ENCODE data around the gene ENDOG.
A peak's percentile ranks its signal among the peaks of the same experiment; 100 is the strongest.
"Not testable (repeated sequence)": the region's sequence is repeated elsewhere in the genome, so short reads cannot be mapped to it uniquely, and the experiment has no call there.

The ENDOG gene

DNA sequence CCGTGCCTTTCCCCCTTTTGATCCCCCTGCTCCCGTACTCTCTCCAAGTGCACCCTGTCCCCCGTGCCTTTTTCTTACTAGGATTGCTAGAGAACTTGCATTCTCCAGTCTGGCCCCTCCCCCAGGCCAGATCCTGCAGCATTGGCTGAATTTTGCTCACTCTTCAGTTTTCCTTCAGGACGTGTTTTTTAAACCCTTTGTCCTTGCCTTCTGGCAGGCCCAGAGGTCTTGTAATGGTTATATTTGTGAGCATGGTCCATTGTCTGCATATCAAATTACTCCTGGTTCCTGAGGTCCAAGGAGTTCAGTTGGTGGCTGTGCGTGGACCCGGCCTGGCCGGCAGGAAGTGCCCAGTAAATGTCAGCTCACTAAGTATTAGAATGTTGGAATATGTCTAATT, 30.6 kb upstream of the ENDOG start:
- no peak for DNase-seq (ENCODE audit: low spot score)

DNA sequence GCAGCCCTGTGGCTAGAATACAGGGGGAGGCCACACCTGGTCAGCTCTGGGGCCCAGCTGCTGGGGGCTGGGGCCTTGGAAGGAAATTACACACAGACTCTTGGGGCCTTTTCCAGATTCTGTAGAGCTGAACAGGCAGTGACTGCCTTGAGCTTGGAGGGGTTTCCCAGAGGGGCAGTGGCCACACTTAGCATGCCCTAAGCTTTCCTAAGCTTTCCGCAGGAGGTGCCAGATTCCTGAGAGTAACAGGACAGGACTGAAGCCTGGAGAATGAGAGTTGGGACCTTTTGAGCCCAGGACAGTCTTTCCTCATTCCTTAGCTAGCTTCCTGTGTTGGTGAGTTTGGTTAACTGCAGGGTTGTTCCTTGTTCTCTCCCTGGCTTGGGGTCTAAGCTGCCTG, 29.9 kb upstream of the ENDOG start:
- peaks cover 16% of the 10 kb centered on the region for H3K36me3 Mint-ChIP-seq (ENCODE audit: low read depth)
- peaks cover 14% of the 10 kb centered on the region for H3K4me1 Mint-ChIP-seq (ENCODE audit: low read depth)
- H3K27ac Mint-ChIP-seq = peak overlapping the region; percentile 52
- H3K27me3 Mint-ChIP-seq (ENCODE audit: low read depth) = no peaks in the 10 kb centered on the region
- peak overlapping the region; percentile 97 for H3K4me3 Mint-ChIP-seq
- H3K9me3 Mint-ChIP-seq = no peaks in the 10 kb centered on the region
- DNase-seq (ENCODE audit: low spot score) = no peak

More for the DNA sequence above, 30.6 kb upstream of the ENDOG start:
- H3K9me3 Mint-ChIP-seq = no peaks in the 10 kb centered on the region
- H3K36me3 Mint-ChIP-seq (ENCODE audit: low read depth) = peaks cover 9% of the 10 kb centered on the region
- H3K27me3 Mint-ChIP-seq (ENCODE audit: low read depth) = no peaks in the 10 kb centered on the region
- H3K4me1 Mint-ChIP-seq (ENCODE audit: low read depth) = peaks cover 14% of the 10 kb centered on the region
- peak overlapping the region; percentile 93 for H3K27ac Mint-ChIP-seq
- peak overlapping the region; percentile 97 for H3K4me3 Mint-ChIP-seq

DNA sequence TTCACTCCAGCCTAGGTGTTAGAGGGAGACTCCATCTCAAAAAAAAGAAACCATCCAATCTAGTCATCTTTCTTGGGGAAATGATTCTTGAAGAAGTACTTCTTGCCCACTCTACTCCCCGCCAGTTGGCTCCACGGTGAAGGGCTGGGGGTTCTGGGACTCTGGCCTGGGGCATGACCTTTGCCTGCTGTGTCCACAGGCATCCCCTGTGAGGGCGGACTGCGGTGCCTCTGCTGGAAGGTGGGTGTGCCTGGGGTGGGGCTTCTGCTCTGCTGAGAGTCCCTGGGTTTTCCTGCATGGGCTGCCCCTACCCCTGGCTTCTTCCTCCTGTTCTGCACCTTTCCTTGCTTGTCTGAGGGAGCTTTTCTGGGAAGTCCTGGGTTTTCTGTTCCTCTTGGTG, 27.8 kb upstream of the ENDOG start:
- Mint-ChIP-seq H3K27me3 (ENCODE audit: low read depth) (no peaks in the 10 kb centered on the region), H3K36me3 (ENCODE audit: low read depth) (peaks cover 19% of the 10 kb centered on the region), H3K27ac (no peak overlapping the region), H3K9me3 (no peaks in the 10 kb centered on the region), H3K4me1 (ENCODE audit: low read depth) (peaks cover 14% of the 10 kb centered on the region), H3K4me3 (no peak overlapping the region)
- no peak for DNase-seq (ENCODE audit: low spot score)

DNA sequence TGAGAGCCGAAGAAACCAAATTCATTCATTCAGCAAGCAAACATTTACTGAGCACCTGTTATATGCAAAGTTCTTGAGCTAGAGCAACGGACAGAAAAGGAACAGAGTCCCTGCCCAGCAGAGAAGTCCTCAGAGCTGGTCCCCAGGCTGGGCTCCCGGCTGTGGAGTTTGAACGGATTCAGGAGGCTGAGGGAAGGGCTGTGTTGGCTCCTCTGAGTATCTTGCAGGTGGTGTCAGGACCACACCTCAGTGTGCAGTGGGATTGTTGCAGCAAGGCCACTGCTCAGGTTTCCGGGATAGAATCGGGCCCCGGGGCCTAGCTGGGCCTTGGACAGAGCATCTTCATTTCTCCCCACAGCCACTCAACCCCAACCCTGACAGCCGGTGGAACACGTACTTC, 26.2 kb upstream of the ENDOG start:
- H3K27me3 Mint-ChIP-seq (ENCODE audit: low read depth) = no peaks in the 10 kb centered on the region
- DNase-seq (ENCODE audit: low spot score) = no peak
- H3K4me1 Mint-ChIP-seq (ENCODE audit: low read depth) = peaks cover 11% of the 10 kb centered on the region
- H3K4me3 Mint-ChIP-seq = no peak overlapping the region
- H3K36me3 Mint-ChIP-seq (ENCODE audit: low read depth) = peaks cover 21% of the 10 kb centered on the region
- H3K27ac Mint-ChIP-seq = no peak overlapping the region
- H3K9me3 Mint-ChIP-seq = no peaks in the 10 kb centered on the region

DNA sequence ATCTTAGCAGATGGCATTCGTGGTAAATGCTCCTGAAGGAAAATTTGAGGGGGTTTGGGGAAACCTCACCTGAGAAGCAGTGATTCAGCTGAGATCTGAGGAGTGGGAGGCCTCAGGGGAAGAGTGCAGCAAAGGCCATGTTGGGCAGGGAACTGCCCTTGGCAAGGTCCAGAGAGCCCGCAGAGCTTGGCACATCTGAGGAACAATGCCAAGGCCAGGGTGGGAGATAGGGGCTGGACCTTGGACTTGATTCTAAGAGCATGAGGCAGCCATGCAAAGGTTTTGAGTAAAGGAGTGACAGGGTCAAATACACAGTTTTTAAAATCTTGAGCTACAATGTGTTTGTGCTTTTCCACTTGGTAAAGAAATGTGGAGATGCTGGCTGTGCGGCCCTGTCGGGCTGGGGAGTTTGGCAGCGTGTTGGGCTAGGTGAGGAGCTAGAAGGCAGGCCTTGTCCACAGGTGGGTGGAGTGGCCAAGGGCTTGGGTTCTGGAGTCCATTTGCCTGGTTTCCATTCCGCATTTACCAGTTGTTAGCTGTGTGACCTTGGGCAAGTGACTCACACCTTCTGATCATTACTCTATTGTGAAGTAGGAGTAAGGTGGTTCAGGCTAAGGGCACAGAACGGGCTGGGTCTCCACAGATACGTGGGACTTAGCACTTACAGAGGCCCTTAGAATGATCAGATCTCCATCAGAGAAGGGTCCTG, 25.2 kb upstream of the ENDOG start:
- DNase-seq (ENCODE audit: low spot score) = no peak
- Mint-ChIP-seq H3K36me3 (ENCODE audit: low read depth) (peaks cover 25% of the 10 kb centered on the region), H3K9me3 (no peaks in the 10 kb centered on the region), H3K27me3 (ENCODE audit: low read depth) (no peaks in the 10 kb centered on the region), H3K4me3 (no peak overlapping the region), H3K27ac (peak overlapping the region; percentile 31), H3K4me1 (ENCODE audit: low read depth) (peaks cover 7% of the 10 kb centered on the region)

DNA sequence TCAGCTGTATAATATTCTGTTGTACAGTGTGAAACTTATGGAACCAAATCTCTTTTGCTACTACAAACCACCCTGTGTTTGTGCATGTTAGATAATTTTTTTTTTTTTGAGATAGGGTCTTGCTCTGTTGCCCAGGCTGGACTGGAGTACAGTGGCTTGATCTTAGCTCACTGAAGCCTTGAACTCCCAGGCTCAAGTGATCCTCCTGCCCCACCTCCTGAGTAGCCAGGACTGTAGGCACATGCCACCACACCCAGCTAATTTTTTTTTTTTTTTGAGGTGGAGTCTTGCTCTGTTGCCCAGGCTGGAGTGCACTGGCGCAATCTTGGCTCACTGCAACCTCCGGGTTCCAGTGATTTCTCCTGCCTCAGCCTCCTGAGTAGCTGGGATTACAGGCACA, 23.3 kb upstream of the ENDOG start:
- H3K9me3 Mint-ChIP-seq; DNase-seq (ENCODE audit: low spot score); H3K4me1 Mint-ChIP-seq (ENCODE audit: low read depth); H3K27me3 Mint-ChIP-seq (ENCODE audit: low read depth); H3K4me3 Mint-ChIP-seq; H3K27ac Mint-ChIP-seq: not testable (repeated sequence)
- H3K36me3 Mint-ChIP-seq (ENCODE audit: low read depth) = peaks cover 32% of the 10 kb centered on the region

DNA sequence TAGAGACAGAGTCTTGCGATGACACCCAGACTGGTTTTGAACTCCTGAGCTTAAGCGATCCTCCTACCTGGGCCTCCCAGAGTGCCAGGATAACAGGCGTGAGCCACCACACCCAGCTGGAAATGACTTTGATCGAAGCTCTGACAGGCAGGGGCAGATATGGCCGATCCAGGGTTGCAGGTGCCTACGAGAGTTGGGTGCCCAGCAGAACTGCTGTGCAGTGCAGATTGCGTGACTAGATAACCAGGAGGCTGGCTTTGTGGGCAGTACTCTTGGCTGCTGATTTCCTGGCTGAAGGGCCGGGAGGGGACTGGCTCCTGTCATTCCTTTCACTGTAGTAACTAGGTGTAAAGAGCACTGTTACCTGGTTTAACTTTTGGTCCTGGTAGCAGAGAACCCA, 19.4 kb upstream of the ENDOG start:
- Mint-ChIP-seq H3K27me3 (ENCODE audit: low read depth) (no peaks in the 10 kb centered on the region), H3K27ac (no peak overlapping the region), H3K4me3 (no peak overlapping the region), H3K4me1 (ENCODE audit: low read depth) (peaks cover 1% of the 10 kb centered on the region), H3K9me3 (no peaks in the 10 kb centered on the region), H3K36me3 (ENCODE audit: low read depth) (peaks cover 35% of the 10 kb centered on the region)
- DNase-seq (ENCODE audit: low spot score) = no peak

DNA sequence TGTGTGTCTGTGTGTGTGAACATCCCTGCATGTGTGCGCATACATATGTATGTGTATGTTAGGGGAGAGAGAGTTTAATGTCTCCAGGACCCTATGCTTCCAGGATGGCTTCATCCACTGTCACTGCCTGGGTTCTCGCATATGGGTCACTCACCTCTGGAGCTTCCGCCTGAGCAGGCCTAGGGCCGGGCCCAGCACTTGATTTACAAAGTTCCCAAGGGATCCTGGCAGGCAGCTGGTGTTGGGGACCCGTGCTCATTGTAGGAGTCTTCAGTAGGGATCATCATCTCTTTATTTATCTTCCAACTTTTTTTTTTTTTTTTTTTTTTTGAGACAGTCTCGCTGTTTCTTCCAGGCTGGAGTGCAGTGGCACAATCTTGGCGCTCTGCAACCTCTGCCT, 18.2 kb upstream of the ENDOG start:
- no peak overlapping the region for H3K4me3 Mint-ChIP-seq
- H3K36me3 Mint-ChIP-seq (ENCODE audit: low read depth) = peaks cover 35% of the 10 kb centered on the region
- H3K27me3 Mint-ChIP-seq (ENCODE audit: low read depth) = no peaks in the 10 kb centered on the region
- peaks cover 1% of the 10 kb centered on the region for H3K4me1 Mint-ChIP-seq (ENCODE audit: low read depth)
- H3K9me3 Mint-ChIP-seq = no peaks in the 10 kb centered on the region
- no peak for DNase-seq (ENCODE audit: low spot score)
- H3K27ac Mint-ChIP-seq = no peak overlapping the region

DNA sequence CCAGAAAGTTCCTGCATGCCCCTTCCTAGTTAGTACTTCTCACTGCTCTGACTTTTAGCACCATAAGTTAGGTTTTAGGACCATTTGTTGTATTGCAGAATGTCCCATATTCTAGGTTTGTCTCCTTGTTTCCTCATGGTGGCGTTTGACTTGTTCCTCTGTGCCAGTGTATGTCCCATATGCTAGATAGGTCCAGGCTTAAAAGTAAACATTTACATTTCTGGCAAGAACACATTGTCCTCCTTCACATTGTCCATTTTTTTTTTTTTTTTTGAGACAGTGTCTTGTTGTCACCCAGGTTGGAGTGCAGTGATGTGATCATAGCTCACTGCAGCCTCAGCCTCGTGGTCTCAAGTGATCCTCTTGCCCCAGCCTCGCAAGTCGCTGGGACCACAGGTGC, 15.8 kb upstream of the ENDOG start:
- H3K4me3 Mint-ChIP-seq = no peak overlapping the region
- no peak for DNase-seq (ENCODE audit: low spot score)
- H3K4me1 Mint-ChIP-seq (ENCODE audit: low read depth) = peaks cover 1% of the 10 kb centered on the region
- peaks cover 35% of the 10 kb centered on the region for H3K36me3 Mint-ChIP-seq (ENCODE audit: low read depth)
- no peaks in the 10 kb centered on the region for H3K27me3 Mint-ChIP-seq (ENCODE audit: low read depth)
- H3K9me3 Mint-ChIP-seq = no peaks in the 10 kb centered on the region
- no peak overlapping the region for H3K27ac Mint-ChIP-seq

DNA sequence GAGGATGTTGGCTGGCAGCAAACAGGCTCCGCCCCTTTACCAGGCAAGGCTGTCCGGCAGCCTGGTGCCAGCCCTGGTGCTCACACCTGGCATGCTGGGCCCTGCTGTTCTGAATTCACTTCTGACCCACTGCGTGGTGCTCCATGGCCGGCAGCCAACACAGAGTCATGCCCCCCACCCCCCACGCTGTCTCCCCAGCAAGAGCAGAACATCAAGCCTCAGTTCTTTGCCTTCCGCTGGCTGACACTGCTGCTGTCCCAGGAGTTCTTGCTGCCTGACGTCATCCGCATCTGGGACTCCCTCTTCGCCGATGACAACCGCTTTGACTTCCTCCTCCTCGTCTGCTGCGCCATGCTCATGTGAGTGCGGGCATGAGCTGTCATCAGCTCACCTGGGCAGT, 12.6 kb upstream of the ENDOG start:
- Mint-ChIP-seq H3K27me3 (ENCODE audit: low read depth) (no peaks in the 10 kb centered on the region), H3K4me1 (ENCODE audit: low read depth) (no peaks in the 10 kb centered on the region), H3K4me3 (no peak overlapping the region), H3K27ac (no peak overlapping the region), H3K9me3 (no peaks in the 10 kb centered on the region), H3K36me3 (ENCODE audit: low read depth) (peaks cover 27% of the 10 kb centered on the region)
- DNase-seq (ENCODE audit: low spot score) = no peak

DNA sequence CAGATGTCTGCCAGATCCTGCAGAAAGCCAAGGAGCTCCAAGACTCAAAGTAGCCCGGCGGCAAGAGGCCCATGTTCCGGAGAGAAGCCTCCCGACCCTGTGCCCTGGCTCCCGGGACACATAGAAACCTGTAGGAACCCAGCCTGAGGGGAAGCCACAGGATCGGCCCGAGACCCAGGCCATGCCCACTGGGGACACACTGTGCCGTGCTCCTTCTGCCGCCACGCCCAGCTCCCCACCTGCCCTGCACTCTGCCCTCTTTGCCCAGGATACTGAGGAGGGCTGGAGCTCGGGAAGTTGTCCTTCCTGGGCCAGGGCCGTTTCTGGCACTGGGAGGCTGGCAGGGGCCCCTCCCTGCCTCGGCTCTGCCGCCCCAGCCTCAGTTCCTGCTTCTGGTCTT, 10.5 kb upstream of the ENDOG start:
- no peaks in the 10 kb centered on the region for H3K9me3 Mint-ChIP-seq
- H3K4me3 Mint-ChIP-seq = no peak overlapping the region
- no peak overlapping the region for H3K27ac Mint-ChIP-seq
- H3K4me1 Mint-ChIP-seq (ENCODE audit: low read depth) = no peaks in the 10 kb centered on the region
- DNase-seq (ENCODE audit: low spot score) = no peak
- no peaks in the 10 kb centered on the region for H3K27me3 Mint-ChIP-seq (ENCODE audit: low read depth)
- peaks cover 13% of the 10 kb centered on the region for H3K36me3 Mint-ChIP-seq (ENCODE audit: low read depth)

DNA sequence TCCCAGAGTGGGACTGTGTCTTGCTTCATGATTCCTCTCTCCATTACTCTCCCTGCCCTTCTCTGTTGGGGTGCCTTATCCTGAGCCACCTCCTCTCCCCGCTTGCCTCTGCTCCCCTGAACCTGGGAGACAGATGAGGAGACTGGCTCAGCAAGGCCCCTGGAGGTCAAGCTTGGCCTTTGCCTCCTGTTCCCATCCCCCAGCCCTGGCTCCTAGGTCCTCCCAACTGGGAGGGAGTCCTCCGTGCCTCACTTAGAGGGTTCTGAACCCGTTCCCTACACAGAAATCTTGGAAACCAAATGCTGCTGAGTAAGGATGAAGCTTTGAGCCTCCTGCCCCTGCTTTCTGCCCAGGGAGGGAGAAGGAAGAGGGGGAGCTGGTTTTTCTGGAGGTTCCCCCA, 9.8 kb upstream of the ENDOG start:
- Mint-ChIP-seq H3K27me3 (ENCODE audit: low read depth) (no peaks in the 10 kb centered on the region), H3K4me3 (no peak overlapping the region), H3K9me3 (no peaks in the 10 kb centered on the region), H3K36me3 (ENCODE audit: low read depth) (peaks cover 8% of the 10 kb centered on the region), H3K27ac (no peak overlapping the region), H3K4me1 (ENCODE audit: low read depth) (no peaks in the 10 kb centered on the region)
- DNase-seq (ENCODE audit: low spot score) = no peak

DNA sequence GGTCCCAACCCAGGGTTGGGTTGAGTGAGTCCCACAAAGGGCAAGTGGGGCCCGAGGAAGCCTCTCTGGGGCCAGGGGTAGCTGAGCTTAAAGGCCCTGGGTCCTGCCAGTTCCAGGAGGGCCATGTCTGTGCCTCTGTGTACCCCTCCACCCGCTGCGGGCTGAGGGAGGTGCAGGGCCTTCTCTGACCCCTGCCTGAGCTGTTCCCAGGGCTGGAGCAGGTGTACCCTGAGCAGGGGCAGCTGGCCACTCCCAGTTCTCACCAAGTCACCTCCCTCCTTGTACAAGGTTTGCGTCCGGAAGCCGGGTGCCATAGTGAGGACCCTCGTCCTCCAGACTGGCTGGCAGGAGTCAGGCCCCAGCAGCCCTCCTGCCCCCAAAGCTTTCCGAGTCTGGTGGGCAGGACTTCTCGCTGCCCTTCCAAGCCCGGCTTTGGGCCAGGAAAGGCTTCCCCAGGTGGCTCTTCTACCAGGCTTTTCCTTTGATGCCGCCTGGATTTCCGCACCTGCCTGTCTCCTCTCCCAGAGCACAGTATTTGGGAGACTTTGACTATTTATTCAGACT, 9.2 kb upstream of the ENDOG start:
- DNase-seq (ENCODE audit: low spot score) = no peak
- no peak overlapping the region for H3K27ac Mint-ChIP-seq
- no peaks in the 10 kb centered on the region for H3K27me3 Mint-ChIP-seq (ENCODE audit: low read depth)
- H3K36me3 Mint-ChIP-seq (ENCODE audit: low read depth) = peaks cover 8% of the 10 kb centered on the region
- H3K4me3 Mint-ChIP-seq = no peak overlapping the region
- H3K9me3 Mint-ChIP-seq = no peaks in the 10 kb centered on the region
- H3K4me1 Mint-ChIP-seq (ENCODE audit: low read depth) = no peaks in the 10 kb centered on the region

DNA sequence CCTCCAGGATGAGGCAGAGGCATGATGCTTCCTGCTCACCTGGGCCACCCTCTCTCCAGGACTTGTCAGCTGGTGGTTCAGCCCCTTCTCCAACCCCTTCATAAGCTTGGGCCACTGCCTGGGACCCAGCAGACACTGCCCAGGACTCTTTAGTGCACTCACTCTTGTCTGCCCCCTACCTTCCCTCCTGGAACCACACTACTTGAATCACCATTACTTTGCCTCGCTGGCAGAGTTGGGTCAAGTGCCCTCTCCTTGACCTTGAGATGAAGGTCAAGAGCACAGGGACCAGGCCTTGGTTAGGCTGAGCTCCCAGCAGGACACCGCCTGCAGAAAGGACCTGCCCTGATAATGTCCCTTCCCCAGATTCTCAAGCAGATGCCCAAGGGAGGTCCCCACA, 8.5 kb upstream of the ENDOG start:
- DNase-seq (ENCODE audit: low spot score) = no peak
- Mint-ChIP-seq H3K27me3 (ENCODE audit: low read depth) (no peaks in the 10 kb centered on the region), H3K4me3 (no peak overlapping the region), H3K4me1 (ENCODE audit: low read depth) (no peaks in the 10 kb centered on the region), H3K9me3 (no peaks in the 10 kb centered on the region), H3K36me3 (ENCODE audit: low read depth) (peaks cover 8% of the 10 kb centered on the region), H3K27ac (no peak overlapping the region)

DNA sequence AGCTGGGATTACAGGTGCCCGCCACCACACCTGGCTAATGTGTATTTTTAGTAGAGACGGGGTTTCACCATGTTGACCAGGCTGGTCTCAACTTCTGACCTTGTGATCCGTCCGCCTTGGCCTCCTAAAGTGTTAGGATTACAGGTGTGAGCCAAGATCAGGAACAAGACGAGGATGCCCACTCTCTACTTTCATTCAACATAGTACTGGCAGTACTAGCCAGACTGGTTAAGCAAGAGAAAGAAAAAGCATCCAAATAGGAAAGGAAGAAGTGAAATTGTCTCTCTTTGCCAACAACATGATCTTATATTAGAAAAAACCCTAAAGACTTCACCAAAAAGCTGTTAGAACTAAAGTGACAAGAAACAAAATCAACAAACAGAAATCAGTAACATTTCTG, 7.4 kb upstream of the ENDOG start:
- H3K36me3 Mint-ChIP-seq (ENCODE audit: low read depth) = peaks cover 5% of the 10 kb centered on the region
- no peaks in the 10 kb centered on the region for H3K4me1 Mint-ChIP-seq (ENCODE audit: low read depth)
- DNase-seq (ENCODE audit: low spot score) = no peak
- no peaks in the 10 kb centered on the region for H3K9me3 Mint-ChIP-seq
- H3K27ac Mint-ChIP-seq = no peak overlapping the region
- H3K27me3 Mint-ChIP-seq (ENCODE audit: low read depth) = no peaks in the 10 kb centered on the region
- H3K4me3 Mint-ChIP-seq = no peak overlapping the region

Measured in T-helper 2 cell treated with Interferon-gamma antibody and Interleukin-4, amounts not matched to agents 5 μg/mL and 100 μg/mL, for 36 hours (primary cell).